Measurements from ENCODE around the gene ATP8A2. TPM values are rescaled to one million over a fixed set of nuclear protein-coding genes. Genes with fewer than 3 reads are reported as not detected.

The ATP8A2 gene
- total RNA-seq, 1 donor from 2014 or later, result 0.27 TPM

DNA sequence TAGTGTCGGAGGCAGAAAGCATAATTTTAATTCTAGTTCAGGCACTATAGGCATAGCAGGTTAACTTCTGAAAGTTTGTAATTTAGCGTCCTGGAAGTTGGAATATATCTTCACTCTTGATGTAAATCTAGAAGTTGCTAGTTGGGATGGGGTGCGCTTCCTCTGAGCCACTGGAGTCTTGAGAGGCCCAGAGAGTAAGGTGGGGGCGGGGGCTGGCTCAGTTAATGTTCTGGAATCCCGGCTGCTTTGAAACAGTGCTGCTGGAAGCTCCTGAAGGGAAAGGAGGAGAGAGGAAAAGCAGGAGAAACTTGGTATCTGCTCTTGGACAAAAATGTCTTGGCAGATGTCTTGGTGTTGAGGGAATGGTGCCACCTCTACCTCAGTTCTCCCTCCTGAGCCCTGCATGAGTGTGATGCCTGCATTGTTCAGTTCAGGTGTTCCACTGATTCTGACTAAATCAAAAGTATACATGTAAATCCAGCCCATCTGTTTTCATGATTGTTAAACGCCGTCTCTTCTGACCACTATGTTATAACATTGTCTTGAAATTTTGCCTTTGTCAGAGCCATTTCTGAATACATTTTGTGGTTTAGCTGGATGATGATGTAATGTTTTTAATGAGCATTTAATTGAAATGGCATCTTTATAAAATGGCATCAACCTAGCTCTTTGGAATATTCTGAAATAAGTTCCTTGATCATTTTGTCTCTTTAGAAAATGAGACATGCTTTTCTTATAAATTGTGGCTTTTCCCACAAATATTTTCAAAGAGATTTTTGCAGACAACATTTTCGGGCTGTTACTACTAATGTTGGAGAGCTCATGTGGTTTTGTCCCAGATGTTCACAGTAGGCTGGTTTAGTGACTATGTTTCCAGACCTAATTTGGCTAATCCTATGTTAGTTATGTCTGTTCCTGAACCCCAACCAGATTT, 477.3 kb downstream of the ATP8A2 start:
- intact Hi-C loops (cut with micrococcal nuclease), result no loop called here
- no peaks in the 10 kb centered on the region for H3K36me3 ChIP-seq
- TF ChIP-seq, protein P1, sequence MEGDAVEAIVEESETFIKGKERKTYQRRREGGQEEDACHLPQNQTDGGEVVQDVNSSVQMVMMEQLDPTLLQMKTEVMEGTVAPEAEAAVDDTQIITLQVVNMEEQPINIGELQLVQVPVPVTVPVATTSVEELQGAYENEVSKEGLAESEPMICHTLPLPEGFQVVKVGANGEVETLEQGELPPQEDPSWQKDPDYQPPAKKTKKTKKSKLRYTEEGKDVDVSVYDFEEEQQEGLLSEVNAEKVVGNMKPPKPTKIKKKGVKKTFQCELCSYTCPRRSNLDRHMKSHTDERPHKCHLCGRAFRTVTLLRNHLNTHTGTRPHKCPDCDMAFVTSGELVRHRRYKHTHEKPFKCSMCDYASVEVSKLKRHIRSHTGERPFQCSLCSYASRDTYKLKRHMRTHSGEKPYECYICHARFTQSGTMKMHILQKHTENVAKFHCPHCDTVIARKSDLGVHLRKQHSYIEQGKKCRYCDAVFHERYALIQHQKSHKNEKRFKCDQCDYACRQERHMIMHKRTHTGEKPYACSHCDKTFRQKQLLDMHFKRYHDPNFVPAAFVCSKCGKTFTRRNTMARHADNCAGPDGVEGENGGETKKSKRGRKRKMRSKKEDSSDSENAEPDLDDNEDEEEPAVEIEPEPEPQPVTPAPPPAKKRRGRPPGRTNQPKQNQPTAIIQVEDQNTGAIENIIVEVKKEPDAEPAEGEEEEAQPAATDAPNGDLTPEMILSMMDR (IDR thresholded peaks at IDR 0.05; ENCODE audit: borderline replicate concordance), result no peak
- H3K27me3 ChIP-seq (ENCODE audit: low read depth), result peaks cover 28% of the 10 kb centered on the region
- no peak overlapping the region for H3K4me3 ChIP-seq
- H3K9me3 ChIP-seq (replicated peaks), result no peaks in the 10 kb centered on the region
- H3K27ac ChIP-seq (replicated peaks), result no peak overlapping the region
- DNase-seq, result no peak
- H3K4me1 ChIP-seq, result no peaks in the 10 kb centered on the region

DNA sequence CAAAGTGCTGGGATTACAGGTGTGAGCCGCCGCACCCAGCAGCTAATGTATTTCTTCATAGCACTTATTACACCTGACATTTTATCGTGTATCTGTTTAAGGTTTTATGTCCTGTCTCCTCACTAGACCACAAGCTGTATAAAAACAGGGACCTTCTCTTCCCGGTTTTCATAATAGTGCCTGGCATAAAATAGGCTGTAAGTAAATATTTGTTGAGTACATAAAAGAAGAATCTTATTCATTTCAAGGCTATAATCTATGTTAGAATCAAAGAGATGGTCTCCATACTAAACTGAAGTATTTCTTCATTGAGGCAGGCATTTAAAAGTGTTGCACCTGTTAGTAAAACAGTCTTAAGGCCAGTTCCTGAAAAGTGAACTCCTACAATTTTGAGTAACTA, 486.1 kb downstream of the ATP8A2 start:
- no peaks in the 10 kb centered on the region for H3K9me3 ChIP-seq (replicated peaks)
- H3K27ac ChIP-seq (replicated peaks), result no peak overlapping the region
- intact Hi-C loops (cut with micrococcal nuclease), result no loop called here
- no peak overlapping the region for H3K4me3 ChIP-seq
- H3K27me3 ChIP-seq (ENCODE audit: low read depth), result peaks cover 57% of the 10 kb centered on the region
- no peaks in the 10 kb centered on the region for H3K4me1 ChIP-seq
- no peaks in the 10 kb centered on the region for H3K36me3 ChIP-seq
- DNase-seq, result no peak
- TF ChIP-seq, protein P1 (IDR thresholded peaks at IDR 0.05; ENCODE audit: borderline replicate concordance), result no peak

DNA sequence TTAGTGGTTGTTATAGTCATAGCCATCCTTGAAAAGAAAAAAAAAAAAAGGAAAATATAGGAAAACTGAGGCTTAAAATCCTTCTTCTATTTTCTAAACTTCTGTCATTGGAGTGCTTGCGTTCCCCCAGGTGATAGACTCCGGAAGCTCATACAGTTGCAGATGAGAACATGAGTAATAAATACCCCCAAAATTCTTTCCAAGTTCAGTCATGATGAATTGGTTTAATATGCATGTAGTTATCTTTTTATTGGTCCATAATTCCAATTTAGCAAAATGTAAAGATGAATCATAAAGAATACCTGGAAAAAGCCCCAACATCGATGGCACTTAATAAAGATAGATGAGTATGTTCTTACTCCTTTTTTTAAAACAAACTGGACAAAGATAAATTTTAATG, 487.8 kb downstream of the ATP8A2 start:
- Histone ChIP-seq H3K36me3 (no peaks in the 10 kb centered on the region), H3K27ac (replicated peaks) (no peak overlapping the region), H3K4me3 (no peak overlapping the region), H3K4me1 (no peaks in the 10 kb centered on the region), H3K9me3 (replicated peaks) (no peaks in the 10 kb centered on the region), H3K27me3 (ENCODE audit: low read depth) (peaks cover 60% of the 10 kb centered on the region)
- DNase-seq, result no peak
- TF ChIP-seq, protein P1 (IDR thresholded peaks at IDR 0.05; ENCODE audit: borderline replicate concordance), result no peak
- intact Hi-C loops (cut with micrococcal nuclease), result no loop called here

DNA sequence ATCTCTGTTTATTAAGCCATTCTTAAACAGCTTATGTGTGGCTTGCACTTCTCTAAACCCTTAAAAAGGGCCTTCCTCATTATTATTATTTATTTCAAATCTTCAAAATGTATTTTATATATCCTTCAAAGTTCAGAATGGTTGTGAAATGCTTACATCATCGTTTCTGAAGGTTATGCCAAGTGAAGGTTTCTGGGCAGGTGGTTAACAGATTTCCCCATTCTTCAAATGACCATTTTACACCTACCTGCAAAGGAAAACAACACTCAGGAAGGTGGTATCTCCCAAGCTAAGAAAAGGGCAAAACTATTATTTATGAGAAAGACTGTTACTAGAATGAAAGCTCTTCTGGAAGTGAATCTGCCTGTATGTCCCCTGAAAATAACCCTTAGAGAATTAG, 488.5 kb downstream of the ATP8A2 start:
- Histone ChIP-seq H3K4me1 (no peaks in the 10 kb centered on the region), H3K27me3 (ENCODE audit: low read depth) (peaks cover 65% of the 10 kb centered on the region), H3K27ac (replicated peaks) (no peak overlapping the region), H3K36me3 (no peaks in the 10 kb centered on the region), H3K4me3 (no peak overlapping the region), H3K9me3 (replicated peaks) (no peaks in the 10 kb centered on the region)
- intact Hi-C loops (cut with micrococcal nuclease), result no loop called here
- DNase-seq, result no peak
- TF ChIP-seq, protein P1 (IDR thresholded peaks at IDR 0.05; ENCODE audit: borderline replicate concordance), result no peak

DNA sequence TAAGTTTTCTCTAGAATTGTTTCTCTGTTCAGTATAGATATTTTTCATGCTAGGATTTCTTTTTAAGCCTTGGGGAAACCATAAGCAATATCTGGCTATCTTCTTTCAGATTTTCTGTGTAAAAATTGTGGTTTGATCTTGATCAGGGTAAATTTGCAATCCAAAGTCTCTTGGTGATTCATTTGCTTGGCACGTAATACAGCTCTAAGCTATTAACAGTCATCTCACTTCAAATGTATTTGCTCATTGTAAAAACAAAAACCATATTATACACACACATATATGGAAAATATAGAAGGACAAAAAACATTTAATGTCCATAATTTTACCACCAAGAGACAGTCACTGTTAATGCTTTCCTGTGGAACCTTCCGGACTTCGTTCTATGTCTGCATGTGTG, 489.1 kb downstream of the ATP8A2 start:
- Histone ChIP-seq H3K4me3 (no peak overlapping the region), H3K27me3 (ENCODE audit: low read depth) (peaks cover 71% of the 10 kb centered on the region), H3K4me1 (no peaks in the 10 kb centered on the region), H3K36me3 (no peaks in the 10 kb centered on the region), H3K9me3 (replicated peaks) (no peaks in the 10 kb centered on the region), H3K27ac (replicated peaks) (no peak overlapping the region)
- TF ChIP-seq, protein P1 (IDR thresholded peaks at IDR 0.05; ENCODE audit: borderline replicate concordance), result no peak
- DNase-seq, result no peak
- intact Hi-C loops (cut with micrococcal nuclease), result no loop called here

Measured in left ventricle myocardium inferior (tissue), 1 donor.